CD14-positive monocyte (primary cell): ENCODE measurements around the gene MAPK12. TPM values are rescaled to one million over a fixed set of nuclear protein-coding genes. Genes with fewer than 3 reads are reported as not detected.

Source experiments
- DNase-seq, 3 donors: peaks; one replicate each; pipeline ENCODE4 v3.0.0-alpha.2; 2011 to 2022
- H2AFZ ChIP-seq: 2 replicates; pipeline ENCODE4 v1.6.0; 2012; ENCODE audit warnings: mild to moderate bottlenecking, low read depth, low read length, inconsistent platforms; ENCODE audit not compliant: insufficient read depth, poor library complexity, severe bottlenecking
- H3K27ac ChIP-seq, 2 donors: 1 replicate in 1 of 2; 2 replicates in 1 of 2; pipeline ENCODE4 v1.5.1; 2012 to 2013; ENCODE audit warnings: low read length in 2 of 2, control low read depth in 1 of 2, inconsistent platforms in 1 of 2, low read depth in 1 of 2, mild to moderate bottlenecking in 1 of 2
- H3K27me3 ChIP-seq, 2 donors: one replicate each; pipeline versions ENCODE4 v1.6.0 to v1.6.1; 2011 to 2013; ENCODE audit warnings: low read length in 2 of 2; ENCODE audit not compliant: control insufficient read depth in 2 of 2, insufficient read depth in 2 of 2
- H3K36me3 ChIP-seq, 2 donors: replicated peaks in 1 of 2; 1 replicate in 1 of 2; 2 replicates in 1 of 2; pipeline versions ENCODE4 v1.5.1 to v1.6.1; 2012 to 2013; ENCODE audit warnings: low read length in 2 of 2, control low read depth in 1 of 2, inconsistent platforms in 1 of 2, mild to moderate bottlenecking in 1 of 2; ENCODE audit not compliant: insufficient read depth in 2 of 2, control insufficient read depth in 1 of 2
- H3K4me1 ChIP-seq, 2 donors: 1 replicate in 1 of 2; 2 replicates in 1 of 2; pipeline versions ENCODE4 v1.5.1 to v1.6.1; 2012 to 2013; ENCODE audit warnings: low read length in 2 of 2, control low read depth in 1 of 2, inconsistent platforms in 1 of 2, mild to moderate bottlenecking in 1 of 2, moderate library complexity in 1 of 2; ENCODE audit not compliant: insufficient read depth in 2 of 2, control insufficient read depth in 1 of 2
- H3K4me2 ChIP-seq: replicated peaks from 2 replicates; pipeline ENCODE3; 2012; ENCODE audit warnings: low read length, moderate library complexity, mild to moderate bottlenecking; ENCODE audit not compliant: poor library complexity, severe bottlenecking; ENCODE audit errors: extremely low read depth
- H3K4me3 ChIP-seq, 3 experiments: fragments of 200-600 bp in 1 of 3; sonication (generic) in 1 of 3; replicated peaks in 1 of 3; 1 replicate in 2 of 3; 2 replicates in 1 of 3; pipeline ENCODE4 v1.5.1; 2011 to 2013; ENCODE audit warnings: low read length in 3 of 3, mild to moderate bottlenecking in 3 of 3, control low read depth in 2 of 3, low read depth in 2 of 3, inconsistent platforms in 1 of 3, moderate library complexity in 1 of 3
- H3K79me2 ChIP-seq: 2 replicates; pipeline ENCODE4 v1.6.0; 2012; ENCODE audit warnings: mild to moderate bottlenecking, control low read depth, inconsistent platforms, low read length, moderate library complexity; ENCODE audit not compliant: insufficient read depth
- H3K9ac ChIP-seq: 2 replicates; pipeline ENCODE4 v1.6.0; 2017; ENCODE audit warnings: low read length, mild to moderate bottlenecking; ENCODE audit not compliant: insufficient read depth, poor library complexity, severe bottlenecking
- H3K9me3 ChIP-seq, 2 donors: replicated peaks in 1 of 2; 1 replicate in 1 of 2; 2 replicates in 1 of 2; pipeline versions ENCODE4 v1.5.1 to v1.6.1; 2012 to 2013; ENCODE audit warnings: low read length in 2 of 2, control low read depth in 1 of 2; ENCODE audit not compliant: control insufficient read depth in 1 of 2, insufficient read depth in 1 of 2
- H4K20me1 ChIP-seq: 2 replicates; pipeline ENCODE4 v1.6.0; 2012; ENCODE audit warnings: mild to moderate bottlenecking, low read length, control low read depth, moderate library complexity; ENCODE audit not compliant: insufficient read depth
- H3K27ac Mint-ChIP-seq, 7 donors: one replicate each; pipeline ENCODE4 v1.8.0; 2020; ENCODE audit warnings: mild to moderate bottlenecking in 7 of 7, mixed read lengths in 7 of 7, moderate library complexity in 6 of 7, inconsistent platforms in 2 of 7
- H3K27me3 Mint-ChIP-seq, 3 donors: one replicate each; pipeline ENCODE4 v1.8.0; 2021 to 2022; ENCODE audit warnings: low read depth in 3 of 3, mild to moderate bottlenecking in 3 of 3, mixed read lengths in 3 of 3, moderate library complexity in 3 of 3, inconsistent platforms in 1 of 3
- H3K36me3 Mint-ChIP-seq, 2 donors: one replicate each; pipeline ENCODE4 v1.8.0; 2020; ENCODE audit warnings: mixed read lengths in 2 of 2, inconsistent platforms in 1 of 2, mild to moderate bottlenecking in 1 of 2
- H3K4me1 Mint-ChIP-seq: one replicate; pipeline ENCODE4 v1.8.0; 2020; ENCODE audit warnings: mild to moderate bottlenecking, mixed read lengths
- H3K4me3 Mint-ChIP-seq, 2 donors: one replicate each; pipeline ENCODE4 v1.8.0; 2020; ENCODE audit warnings: mild to moderate bottlenecking in 2 of 2, mixed read lengths in 2 of 2, moderate library complexity in 1 of 2
- H3K9me3 Mint-ChIP-seq, 7 donors: one replicate each; pipeline ENCODE4 v1.8.0; 2020 to 2022; ENCODE audit warnings: mixed read lengths in 7 of 7, mild to moderate bottlenecking in 6 of 7, moderate library complexity in 6 of 7, inconsistent platforms in 2 of 7
- WGBS: methylation state at CpG from one replicate; pipeline ENCODE4 v1.1.5; 2013; ENCODE audit warnings: missing lambda C conversion rate; ENCODE audit not compliant: insufficient coverage; 5-methylcytosine and 5-hydroxymethylcytosine counted together
- intact Hi-C, 2 donors: fragments of 100-400 bp; cut with micrococcal nuclease; formaldehyde crosslinking; loops; one replicate each; pipeline versions ENCODE4 v1.15.0 to v1.15.1; 2023
- polyA plus RNA-seq, 3 donors: library from polyadenylated mRNA; depleted of rRNA in 1 of 3; unstranded in 2 of 3; stranded (reverse) in 1 of 3; fragments of 300-500 nt in 2 of 3; fragments of >200 nt in 1 of 3; fragmentation: Illumina TruSeq in 2 of 3; gene quantifications; 1 replicate in 2 of 3; 2 replicates in 1 of 3; pipeline ENCODE4 v1.2.3, GENCODE V29; 2012 to 2021
- TF ChIP-seq, protein P1 (sequence below): fragments of 200-600 bp; IDR thresholded peaks from one replicate; pipeline ENCODE4 v1.8.0; 2022; ENCODE audit warnings: antibody characterized with exemption, mild to moderate bottlenecking

MAPK12 gene
- polyA plus RNA-seq, 3 donors, result 0.06 to 3.2 (median 0.13) TPM

DNA sequence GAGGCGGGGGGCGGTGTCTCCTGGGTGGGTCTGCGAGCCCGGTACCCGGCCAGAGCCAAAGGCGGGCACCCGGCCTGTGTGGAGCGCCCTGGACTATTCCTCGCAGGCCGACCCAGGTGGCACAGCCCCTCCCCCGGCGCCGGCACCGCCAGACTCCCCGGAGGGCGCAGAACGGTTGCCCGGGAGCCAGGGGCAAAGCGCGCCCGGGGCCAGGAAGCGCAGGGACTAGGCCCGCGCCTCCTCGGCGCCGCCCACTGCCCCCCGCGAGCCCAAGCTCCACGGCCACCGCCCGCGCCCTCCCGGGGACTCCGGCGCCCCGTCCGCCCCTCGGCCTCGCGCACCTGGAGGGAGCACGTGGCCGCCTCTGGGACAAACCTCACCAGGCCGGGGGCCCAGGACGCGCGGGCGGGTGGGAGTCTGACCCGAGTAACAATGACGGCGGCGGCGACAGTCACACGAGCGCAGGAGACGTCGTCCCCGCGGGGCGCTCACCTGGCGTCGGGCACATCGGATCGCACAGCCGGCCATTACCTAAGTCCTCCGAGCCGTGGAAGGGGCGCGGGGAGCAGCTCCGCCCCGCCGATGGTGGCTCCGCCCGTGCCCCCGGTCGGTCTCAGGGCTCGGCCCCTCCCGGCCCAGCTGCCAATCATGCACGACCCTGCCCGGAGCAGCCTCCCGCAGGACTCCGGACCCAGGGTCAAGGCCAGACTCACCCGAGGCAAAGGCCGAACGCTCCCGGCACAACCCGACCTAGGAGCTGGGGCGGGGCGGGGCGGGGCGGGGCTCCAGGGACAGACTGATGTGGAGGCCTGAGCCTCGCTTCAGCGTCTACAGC lies 38.5 kb upstream of the MAPK12 start:
- Histone ChIP-seq H3K9ac (peak overlapping the region; percentile 94), H2AFZ (no peak overlapping the region), H3K4me2 (peak overlapping the region; percentile 93), H3K79me2 (peaks cover 98% of the 10 kb centered on the region), H3K27ac (no peak overlapping the region), H3K36me3 (peaks cover 13 to 17% of the 10 kb centered on the region in 2 donors), H3K27me3 (no peaks in the 10 kb centered on the region), H3K4me3 (peak overlapping the region; percentile 14 to 100 (median 18)), H4K20me1 (peaks cover 92% of the 10 kb centered on the region), H3K9me3 (no peaks in the 10 kb centered on the region), H3K4me1 (peaks cover 63 to 91% of the 10 kb centered on the region in 2 donors)
- no peak for DNase-seq
- intact Hi-C loops, result loop anchor here in 1 of 2 donors (5.0 to 10.0 kb wide), 2 partner anchors 232 to 335 kb away; partner anchors contain the start of genes PIM3 and TYMP
- TF ChIP-seq, protein P1, sequence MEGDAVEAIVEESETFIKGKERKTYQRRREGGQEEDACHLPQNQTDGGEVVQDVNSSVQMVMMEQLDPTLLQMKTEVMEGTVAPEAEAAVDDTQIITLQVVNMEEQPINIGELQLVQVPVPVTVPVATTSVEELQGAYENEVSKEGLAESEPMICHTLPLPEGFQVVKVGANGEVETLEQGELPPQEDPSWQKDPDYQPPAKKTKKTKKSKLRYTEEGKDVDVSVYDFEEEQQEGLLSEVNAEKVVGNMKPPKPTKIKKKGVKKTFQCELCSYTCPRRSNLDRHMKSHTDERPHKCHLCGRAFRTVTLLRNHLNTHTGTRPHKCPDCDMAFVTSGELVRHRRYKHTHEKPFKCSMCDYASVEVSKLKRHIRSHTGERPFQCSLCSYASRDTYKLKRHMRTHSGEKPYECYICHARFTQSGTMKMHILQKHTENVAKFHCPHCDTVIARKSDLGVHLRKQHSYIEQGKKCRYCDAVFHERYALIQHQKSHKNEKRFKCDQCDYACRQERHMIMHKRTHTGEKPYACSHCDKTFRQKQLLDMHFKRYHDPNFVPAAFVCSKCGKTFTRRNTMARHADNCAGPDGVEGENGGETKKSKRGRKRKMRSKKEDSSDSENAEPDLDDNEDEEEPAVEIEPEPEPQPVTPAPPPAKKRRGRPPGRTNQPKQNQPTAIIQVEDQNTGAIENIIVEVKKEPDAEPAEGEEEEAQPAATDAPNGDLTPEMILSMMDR, result no peak
- WGBS, result 38% methylated on average over 91 of the region's 93 CpGs
- peaks cover 0 to 2% (median 0%) of the 10 kb centered on the region in 7 donors for H3K9me3 Mint-ChIP-seq
- no peak overlapping the region for H3K27ac Mint-ChIP-seq
- peaks cover 67% of the 10 kb centered on the region for H3K4me1 Mint-ChIP-seq
- H3K36me3 Mint-ChIP-seq, result peaks cover 15 to 40% of the 10 kb centered on the region in 2 donors
- H3K4me3 Mint-ChIP-seq, result peak overlapping the region; percentile 59 to 96
- H3K27me3 Mint-ChIP-seq, result peaks cover 0 to 1% (median 0%) of the 10 kb centered on the region in 3 donors

DNA sequence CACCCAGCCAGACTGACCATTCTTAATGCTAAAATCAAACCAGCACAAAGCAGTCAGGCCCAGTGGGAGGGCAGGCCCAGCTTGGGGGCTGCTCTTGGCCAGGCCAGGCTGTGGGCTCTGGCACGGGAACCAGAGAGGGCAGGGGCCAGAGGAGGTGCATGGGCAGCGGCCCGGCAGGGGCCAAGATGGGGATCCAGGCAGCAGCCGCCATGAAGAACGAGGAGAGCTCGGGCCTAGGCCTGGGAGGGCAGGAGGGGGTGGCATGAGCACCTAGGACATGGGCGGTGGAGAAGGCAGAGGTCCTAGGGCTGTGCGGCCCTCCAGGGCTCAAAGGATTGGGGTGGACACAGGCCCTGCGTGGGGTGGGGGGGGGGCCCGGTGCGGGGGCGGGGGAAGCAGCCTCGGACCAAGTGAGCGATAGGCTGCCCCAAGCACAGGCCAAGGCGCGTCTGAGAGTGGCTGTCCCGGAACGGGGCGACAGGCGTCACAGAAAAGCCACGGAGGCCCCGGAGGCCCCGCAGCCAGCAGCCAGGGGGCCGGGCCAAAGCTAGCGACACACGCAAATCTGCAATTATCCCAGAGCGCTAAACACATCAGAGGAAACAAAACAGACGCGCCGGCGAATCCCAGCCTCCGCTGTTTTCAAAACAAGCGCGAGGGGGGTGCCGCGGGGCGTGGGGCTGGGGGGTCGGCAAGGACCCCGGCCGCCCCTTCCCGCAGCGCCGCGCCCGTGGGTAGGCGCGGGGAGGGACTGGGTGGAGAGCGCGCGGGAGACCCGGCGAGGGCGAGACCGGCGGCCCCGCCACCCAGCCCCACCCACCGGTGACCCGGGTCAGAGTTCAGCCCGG lies 37.7 kb upstream of the MAPK12 start:
- Mint-ChIP-seq H3K4me1 (peaks cover 69% of the 10 kb centered on the region), H3K27ac (peak overlapping the region in 1 of 7 donors; percentile 48), H3K4me3 (peak overlapping the region; percentile 53 to 56), H3K36me3 (peaks cover 19 to 49% of the 10 kb centered on the region in 2 donors), H3K9me3 (peaks cover 0 to under 1% (median 0%) of the 10 kb centered on the region in 7 donors), H3K27me3 (peaks cover 0 to 1% (median 0%) of the 10 kb centered on the region in 3 donors)
- 21% methylated on average over 51 of the region's 59 CpGs for WGBS
- Histone ChIP-seq H3K4me2 (peak overlapping the region; percentile 93), H4K20me1 (peaks cover 100% of the 10 kb centered on the region), H2AFZ (no peak overlapping the region), H3K27me3 (no peaks in the 10 kb centered on the region), H3K4me1 (peaks cover 65 to 93% of the 10 kb centered on the region in 2 donors), H3K27ac (peak overlapping the region in 1 of 2 donors; percentile 31), H3K79me2 (peaks cover 100% of the 10 kb centered on the region), H3K9ac (peak overlapping the region; percentile 94), H3K9me3 (no peaks in the 10 kb centered on the region), H3K4me3 (peak overlapping the region in 2 of 3 experiments; percentile 3 to 100), H3K36me3 (peaks cover 19% of the 10 kb centered on the region in 2 donors)
- no peak for DNase-seq
- intact Hi-C loops, result no loop called here
- TF ChIP-seq, protein P1, result no peak
